GM12878 (cell line): ENCODE results near the gene ACBD5. TPM values are rescaled to one million over a fixed set of nuclear protein-coding genes. Genes with fewer than 3 reads are reported as not detected.

Experiments used
- ATAC-seq: fragments of 200-7000 bp; cut with Tn5 transposase; 3 replicates; pipeline ENCODE4 v1.9.1; 2020; ENCODE audit warnings: mild to moderate bottlenecking, moderate library complexity
- BruUV-seq: library from RNA; stranded (reverse); fragments of 400-500 nt; replicated peaks from 2 replicates; lab custom pipeline; 2021; lab: Mats Ljungman, UMichigan
- CTCF ChIA-PET: fragments of 300-600 bp; sonication (Branson Sonifier 250); formaldehyde crosslinking; extraction: SDS; loops from one replicate; lab custom pipeline; 2021; ENCODE audit warnings: inconsistent platforms; lab: Yijun Ruan, JAX
- POLR2A ChIA-PET: fragments of 350-600 bp; formaldehyde crosslinking; extraction: SDS; loops from one replicate; lab custom pipeline; 2021; ENCODE audit warnings: inconsistent platforms; lab: Charles Lee
- RAD21 ChIA-PET: fragments of 300-600 bp; sonication (Branson Sonifier 250); formaldehyde crosslinking; loops from one replicate; lab custom pipeline; 2023; ENCODE audit warnings: antibody characterized with exemption; ENCODE audit not compliant: unreplicated experiment; lab: Charles Lee
- SMC1A ChIA-PET: fragments of 300-600 bp; sonication (Branson Sonifier 250); formaldehyde crosslinking; loops from one replicate; lab custom pipeline; 2023; ENCODE audit not compliant: unreplicated experiment, uncharacterized antibody; lab: Charles Lee
- DNase-seq: peaks from one replicate; pipeline ENCODE4 v3.0.0-alpha.2; 2011; ENCODE audit warnings: low read depth, low spot score
- FAIRE-seq: peaks from 3 replicates; lab custom pipeline; 2011; peaks lifted over from hg19 to GRCh38; lab: Jason Lieb, UNC
- H2AFZ ChIP-seq: 2 replicates; pipeline ENCODE4 v1.6.0; 2011; ENCODE audit warnings: low read depth, low read length, control low read depth; ENCODE audit not compliant: control insufficient read depth
- H3K27ac ChIP-seq: 2 replicates; pipeline ENCODE4 v1.5.1; 2011; ENCODE audit warnings: control low read depth; ENCODE audit not compliant: control insufficient read depth, insufficient read depth
- H3K27me3 ChIP-seq, 2 experiments: replicated peaks in 1 of 2; 2 replicates each; pipeline versions ENCODE4 v1.6.0 to v1.6.1; 2011; ENCODE audit warnings: low read length in 1 of 2; ENCODE audit not compliant: control insufficient read depth in 2 of 2, insufficient read depth in 2 of 2
- H3K36me3 ChIP-seq, 2 experiments: 2 replicates each; pipeline ENCODE4 v1.5.1; 2011; ENCODE audit warnings: low read length in 1 of 2; ENCODE audit not compliant: control insufficient read depth in 2 of 2, insufficient read depth in 2 of 2
- H3K4me1 ChIP-seq: 2 replicates; pipeline ENCODE4 v1.6.1; 2011; ENCODE audit warnings: mild to moderate bottlenecking, low read length, moderate library complexity, mixed read lengths; ENCODE audit not compliant: control insufficient read depth, insufficient read depth
- H3K4me2 ChIP-seq: 2 replicates; pipeline ENCODE4 v1.6.0; 2011; ENCODE audit warnings: control low read depth; ENCODE audit not compliant: control insufficient read depth, insufficient read depth
- H3K4me3 ChIP-seq: fragments of 200-600 bp; sonication (generic); 2 replicates; pipeline ENCODE4 v1.5.1; 2016
- H3K79me2 ChIP-seq: 2 replicates; pipeline ENCODE4 v1.6.0; 2011; ENCODE audit warnings: low read length; ENCODE audit not compliant: control insufficient read depth, insufficient read depth
- H3K9ac ChIP-seq: 2 replicates; pipeline ENCODE4 v1.8.0; 2011; ENCODE audit warnings: low read length, control low read depth, mixed read lengths; ENCODE audit not compliant: control insufficient read depth, insufficient read depth
- H3K9me3 ChIP-seq: replicated peaks from 3 replicates; pipeline ENCODE4 v1.5.1; 2011; ENCODE audit warnings: mild to moderate bottlenecking, low read length; ENCODE audit not compliant: control insufficient read depth, insufficient read depth
- H4K20me1 ChIP-seq: 2 replicates; pipeline ENCODE4 v1.6.0; 2011; ENCODE audit not compliant: control insufficient read depth, insufficient read depth
- ATF7 ChIP-seq: fragments of 450-650 bp; IDR thresholded peaks from 2 replicates; pipeline ENCODE4 v1.6.1; 2016; ENCODE audit warnings: low read depth, mild to moderate bottlenecking
- BACH1 ChIP-seq: fragments of 450-650 bp; IDR thresholded peaks from 2 replicates; pipeline ENCODE4 v1.6.1; 2017; ENCODE audit warnings: mild to moderate bottlenecking, borderline replicate concordance
- BCL3 ChIP-seq: IDR thresholded peaks from 2 replicates; pipeline ENCODE4 v1.6.1; 2011; ENCODE audit warnings: borderline replicate concordance, low read depth, mild to moderate bottlenecking, moderate library complexity, low read length; ENCODE audit not compliant: insufficient read depth, poor library complexity, severe bottlenecking
- CHD2 ChIP-seq: IDR thresholded peaks from 2 replicates; pipeline ENCODE4 v1.6.1; 2011; ENCODE audit warnings: low read depth, low read length, improper control_type of control experiment, borderline replicate concordance
- EP300 ChIP-seq, 2 experiments: fragments of 150-350 bp in 1 of 2; IDR thresholded peaks; 2 replicates each; pipeline ENCODE4 v1.6.1; 2011 to 2012; ENCODE audit warnings: low read depth in 2 of 2, low read length in 2 of 2, borderline replicate concordance in 1 of 2, improper control_type of control experiment in 1 of 2, inconsistent platforms in 1 of 2; ENCODE audit not compliant: control insufficient read depth in 1 of 2
- IKZF2 ChIP-seq, 2 experiments: fragments of 450-650 bp; IDR thresholded peaks; 2 replicates each; pipeline ENCODE4 v1.6.1; 2017; ENCODE audit warnings: mild to moderate bottlenecking in 2 of 2, moderate library complexity in 2 of 2
- PAX5 ChIP-seq: IDR thresholded peaks from 2 replicates; pipeline ENCODE4 v1.6.1; 2011; ENCODE audit warnings: low read depth, low read length, borderline replicate concordance
- POLR2A ChIP-seq: IDR thresholded peaks from 2 replicates; pipeline ENCODE4 v1.6.1; 2011; ENCODE audit warnings: low read depth, mild to moderate bottlenecking, low read length
- SMAD1 ChIP-seq: fragments of 450-650 bp; IDR thresholded peaks from 2 replicates; pipeline ENCODE4 v1.6.1; 2018; ENCODE audit warnings: mild to moderate bottlenecking, low read depth; ENCODE audit not compliant: partially characterized antibody
- SMARCA5 ChIP-seq: fragments of 450-650 bp; IDR thresholded peaks from 2 replicates; pipeline ENCODE4 v1.6.1; 2017; ENCODE audit warnings: mild to moderate bottlenecking
- STAT3 ChIP-seq: IDR thresholded peaks from 2 replicates; pipeline ENCODE4 v1.6.1; 2011; ENCODE audit warnings: low read depth, low read length, improper control_type of control experiment
- TCF12 ChIP-seq: IDR thresholded peaks from 2 replicates; pipeline ENCODE4 v1.6.1; 2011; ENCODE audit warnings: low read depth, mild to moderate bottlenecking, low read length
- ZBTB33 ChIP-seq: fragments of 450-650 bp; IDR thresholded peaks from 2 replicates; pipeline ENCODE4 v1.6.1; 2017; ENCODE audit warnings: mild to moderate bottlenecking
- ZNF274 ChIP-seq: IDR thresholded peaks from one replicate; pipeline ENCODE4 v1.8.0; 2011; ENCODE audit not compliant: insufficient read length, insufficient read depth
- WGBS: methylation state at CpG from one replicate; pipeline ENCODE4 v1.1.6; 2016; ENCODE audit warnings: low lambda C conversion rate; ENCODE audit not compliant: insufficient replicate concordance, insufficient coverage; ENCODE audit errors: missing lambda C conversion rate; 5-methylcytosine and 5-hydroxymethylcytosine counted together
- in situ Hi-C: fragments of 300-500 bp; cut with MboI; formaldehyde crosslinking; loops from 9 replicates; pipeline ENCODE4 v1.14.3; 2018; ENCODE audit warnings: mixed read lengths
- intact Hi-C: fragments of 100-400 bp; cut with micrococcal nuclease; formaldehyde crosslinking; loops from one replicate; pipeline ENCODE4 v1.14.2; 2022; ENCODE audit not compliant: unreplicated experiment
- polyA plus RNA-seq, 11 experiments: library from polyadenylated mRNA; depleted of rRNA in 4 of 11; unstranded in 6 of 11; stranded (reverse) in 5 of 11; fragments of >200 nt; fragmentation: Nextera tagmentation in 4 of 11; fragmentation: Illumina TruSeq in 1 of 11; extraction: Ambion mirVana in 4 of 11; extraction: Trizol in 1 of 11; gene quantifications; 1 replicate in 1 of 11; 2 replicates in 10 of 11; pipeline versions ENCODE4 v1.2.1 to v1.2.3, GENCODE V29; 2011 to 2016; ENCODE audit warnings: inconsistent platforms in 2 of 11, missing spikeins in 2 of 11, low read depth in 1 of 11
- total RNA-seq, 4 experiments: library from RNA; depleted of rRNA in 3 of 4; stranded (reverse); fragments of >200 nt in 3 of 4; fragmentation: Illumina TruSeq in 1 of 4; extraction: Trizol in 1 of 4; gene quantifications; 2 replicates each; pipeline versions ENCODE4 v1.2.1 to v1.2.3, GENCODE V29; 2013 to 2021

The ACBD5 gene
- total and polyA plus RNA-seq, 10 of the 15 experiments (the other 5 are each of a cell fraction or from before 2014, with no cell fraction given), result 2.4 to 22.3 (median 12.4) TPM

- H3K4me2 ChIP-seq, result no peak overlapping the region
- no peaks in the 10 kb centered on the region for H3K36me3 ChIP-seq
- H3K27ac ChIP-seq, result no peak overlapping the region
- DNase-seq (no peak), ATAC-seq (no peak), FAIRE-seq (no peak)
- intact Hi-C loops, result no loop called here
- TF ChIP-seq ZNF274, result no peak
- TF ChIP-seq PAX5, result no peak
- TF ChIP-seq BCL3, result no peak
- no peak for TF ChIP-seq CHD2
- no peak for TF ChIP-seq IKZF2 (IDR thresholded peaks at IDR 0.05)
- no peak for TF ChIP-seq STAT3
- no peak for TF ChIP-seq ZBTB33
- TF ChIP-seq TCF12, result no peak
- TF ChIP-seq SMARCA5, result no peak
- no peak for TF ChIP-seq SMAD1
- TF ChIP-seq POLR2A, result no peak
- TF ChIP-seq EP300 (IDR thresholded peaks at IDR 0.05; ENCODE audit: borderline replicate concordance in 1 of 2, control insufficient read depth in 1 of 2, low read depth in 2 of 2, low read length in 2 of 2), result no peak
- TF ChIP-seq ATF7, result no peak
- TF ChIP-seq BACH1, result no peak
- peaks cover 0 to 14% of the 10 kb centered on the region in 2 experiments; a peak in 3 of 4 replicates for H3K27me3 ChIP-seq
- ChIA-PET CTCF (interaction anchor here (1.1 kb wide), 1 partner anchor 30 kb away, joined by 5 read pairs; no protein-coding TSS in a partner anchor), POLR2A (interaction anchor here (1.0 kb wide), 1 partner anchor 13 kb away, joined by 3 read pairs; no protein-coding TSS in a partner anchor), RAD21 (no interaction called here), SMC1A (interaction anchor here (0.6 to 0.8 kb wide), 2 partner anchors 11 to 452 kb away, joined by 3 read pairs; no protein-coding TSS in a partner anchor)
- H3K79me2 ChIP-seq, result no peaks in the 10 kb centered on the region
- 92% methylated on average over 15 of the region's 58 CpGs for WGBS
- no peaks in the 10 kb centered on the region for H4K20me1 ChIP-seq
- no peak overlapping the region for H3K9ac ChIP-seq
- H3K4me3 ChIP-seq, result no peak overlapping the region
- in situ Hi-C loops, result no loop called here
- peaks cover 3% of the 10 kb centered on the region; the same call in 1 of the 2 replicates for H3K4me1 ChIP-seq
- H2AFZ ChIP-seq, result no peak overlapping the region
- H3K9me3 ChIP-seq, result peaks cover 2% of the 10 kb centered on the region; the same call in 1 of the 3 replicates
- BruUV-seq, result no TSS peak
These were observed 15.9 kb upstream of the ACBD5 start for GRCh38 chr10:27256299-27257189.
